Calu3 (cell line): Measurements from ENCODE around the gene GPR18. TPM values are rescaled to one million over a fixed set of nuclear protein-coding genes. Genes with fewer than 3 reads are reported as not detected.

ENCODE experiments used
- Bru-seq: library from RNA; stranded (reverse); fragments of 400-500 nt; gene quantifications from one replicate; lab custom pipeline; 2021; lab: Mats Ljungman, UMichigan
- BruChase-seq, 2 experiments: library from RNA; stranded (reverse); fragments of 400-500 nt; gene quantifications; one replicate each; lab custom pipeline; 2021; lab: Mats Ljungman, UMichigan
- BruUV-seq: library from RNA; stranded (reverse); fragments of 400-500 nt; replicated peaks from 2 replicates; lab custom pipeline; 2021; lab: Mats Ljungman, UMichigan
- CTCF ChIA-PET: fragments of 300-600 bp; sonication (Branson Sonifier 250); formaldehyde crosslinking; loops from one replicate; lab custom pipeline; 2022; ENCODE audit warnings: antibody characterized with exemption; lab: Charles Lee
- DNase-seq: peaks from one replicate; pipeline ENCODE4 v3.0.0; 2022
- H3K27ac Mint-ChIP-seq: one replicate; pipeline ENCODE4 v1.8.0; 2022; ENCODE audit warnings: mixed read lengths; ENCODE audit not compliant: unreplicated experiment
- H3K27me3 Mint-ChIP-seq: one replicate; pipeline ENCODE4 v1.8.0; 2022; ENCODE audit warnings: mixed read lengths; ENCODE audit not compliant: unreplicated experiment
- H3K36me3 Mint-ChIP-seq: one replicate; pipeline ENCODE4 v1.8.0; 2022; ENCODE audit warnings: mild to moderate bottlenecking, moderate library complexity, mixed read lengths; ENCODE audit not compliant: insufficient read depth, unreplicated experiment
- H3K4me1 Mint-ChIP-seq: one replicate; pipeline ENCODE4 v1.8.0; 2022; ENCODE audit warnings: mild to moderate bottlenecking, low read depth, mixed read lengths; ENCODE audit not compliant: unreplicated experiment
- H3K4me3 Mint-ChIP-seq: one replicate; pipeline ENCODE4 v1.8.0; 2022; ENCODE audit warnings: mild to moderate bottlenecking, low read depth, moderate library complexity, mixed read lengths; ENCODE audit not compliant: unreplicated experiment
- H3K9me3 Mint-ChIP-seq: one replicate; pipeline ENCODE4 v1.8.0; 2022; ENCODE audit warnings: low read depth, mixed read lengths; ENCODE audit not compliant: unreplicated experiment
- intact Hi-C: fragments of 100-400 bp; cut with micrococcal nuclease; formaldehyde crosslinking; loops from one replicate; pipeline ENCODE4 v1.10.0; 2022; ENCODE audit not compliant: unreplicated experiment
- long read RNA-seq: library from polyadenylated mRNA; stranded (forward); transcript quantifications from one replicate; pipeline ENCODE4 v2.0.0, GENCODE V29; 2022
- total RNA-seq: library from RNA; stranded (reverse); gene quantifications from 2 replicates; pipeline ENCODE4 v1.2.3, GENCODE V29; 2022
- TF ChIP-seq, protein P1 (sequence below): fragments of 200-600 bp; IDR thresholded peaks from one replicate; pipeline ENCODE4 v1.8.0; 2022; ENCODE audit warnings: antibody characterized with exemption; ENCODE audit not compliant: unreplicated experiment

Gene GPR18, protein sequence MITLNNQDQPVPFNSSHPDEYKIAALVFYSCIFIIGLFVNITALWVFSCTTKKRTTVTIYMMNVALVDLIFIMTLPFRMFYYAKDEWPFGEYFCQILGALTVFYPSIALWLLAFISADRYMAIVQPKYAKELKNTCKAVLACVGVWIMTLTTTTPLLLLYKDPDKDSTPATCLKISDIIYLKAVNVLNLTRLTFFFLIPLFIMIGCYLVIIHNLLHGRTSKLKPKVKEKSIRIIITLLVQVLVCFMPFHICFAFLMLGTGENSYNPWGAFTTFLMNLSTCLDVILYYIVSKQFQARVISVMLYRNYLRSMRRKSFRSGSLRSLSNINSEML
- total RNA-seq (not detected in 2 replicates), Bru-seq, nascent RNA (not detected), BruChase-seq, experiment 1, labeled RNA remaining after a 6-hour chase (not detected), BruChase-seq, experiment 2, labeled RNA remaining after a 2-hour chase (not detected)
- long read RNA-seq: 0 reads

DNA sequence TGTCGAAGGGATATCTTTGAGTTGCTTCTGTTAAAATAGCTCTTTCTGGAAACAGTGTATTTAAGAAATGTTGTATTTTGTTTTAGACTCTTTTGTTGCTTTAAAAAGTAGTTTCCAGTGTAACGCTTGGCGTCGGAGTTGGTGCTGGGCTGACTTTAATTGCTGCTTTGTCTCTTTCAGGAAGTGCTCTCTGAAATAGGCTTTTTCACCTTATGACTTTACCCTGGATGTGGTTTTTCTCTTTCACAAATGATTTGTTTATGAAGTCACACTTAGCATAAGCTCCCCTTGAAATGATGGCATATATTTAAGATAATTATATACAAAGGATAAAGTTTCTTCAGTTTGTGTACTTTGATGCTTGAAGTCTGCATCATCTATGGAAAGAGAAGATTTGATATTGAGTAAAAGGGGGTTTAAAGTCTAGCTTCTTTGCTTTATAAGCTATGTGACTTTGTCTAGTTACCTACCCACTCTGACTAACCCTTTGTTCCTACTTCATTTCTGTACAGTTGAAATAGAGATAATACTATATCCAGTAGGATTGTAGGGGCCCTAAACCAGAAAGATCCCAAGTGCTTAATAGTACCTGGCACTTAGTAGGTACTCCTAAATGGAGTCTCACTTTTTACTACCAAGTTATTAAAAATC is at the start of gene GPR18:
TSS of gene GPR18 (minus strand) at position 170 of the 651 bp plus-strand sequence. CDS start 2,507 bp downstream, outside the sequence.
- Mint-ChIP-seq H3K36me3 (peaks cover 5% of the 10 kb centered on the region), H3K4me3 (no peak within 1 kb of the TSS), H3K27me3 (no peaks in the 10 kb centered on the region), H3K9me3 (no peaks in the 10 kb centered on the region), H3K27ac (no peak within 1 kb of the TSS), H3K4me1 (no peaks in the 10 kb centered on the region)
- TF ChIP-seq, protein P1, sequence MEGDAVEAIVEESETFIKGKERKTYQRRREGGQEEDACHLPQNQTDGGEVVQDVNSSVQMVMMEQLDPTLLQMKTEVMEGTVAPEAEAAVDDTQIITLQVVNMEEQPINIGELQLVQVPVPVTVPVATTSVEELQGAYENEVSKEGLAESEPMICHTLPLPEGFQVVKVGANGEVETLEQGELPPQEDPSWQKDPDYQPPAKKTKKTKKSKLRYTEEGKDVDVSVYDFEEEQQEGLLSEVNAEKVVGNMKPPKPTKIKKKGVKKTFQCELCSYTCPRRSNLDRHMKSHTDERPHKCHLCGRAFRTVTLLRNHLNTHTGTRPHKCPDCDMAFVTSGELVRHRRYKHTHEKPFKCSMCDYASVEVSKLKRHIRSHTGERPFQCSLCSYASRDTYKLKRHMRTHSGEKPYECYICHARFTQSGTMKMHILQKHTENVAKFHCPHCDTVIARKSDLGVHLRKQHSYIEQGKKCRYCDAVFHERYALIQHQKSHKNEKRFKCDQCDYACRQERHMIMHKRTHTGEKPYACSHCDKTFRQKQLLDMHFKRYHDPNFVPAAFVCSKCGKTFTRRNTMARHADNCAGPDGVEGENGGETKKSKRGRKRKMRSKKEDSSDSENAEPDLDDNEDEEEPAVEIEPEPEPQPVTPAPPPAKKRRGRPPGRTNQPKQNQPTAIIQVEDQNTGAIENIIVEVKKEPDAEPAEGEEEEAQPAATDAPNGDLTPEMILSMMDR: no peak
- CTCF ChIA-PET: no interaction called here
- no TSS peak for BruUV-seq
- DNase-seq: no peak
- intact Hi-C loops: no loop called here

DNA sequence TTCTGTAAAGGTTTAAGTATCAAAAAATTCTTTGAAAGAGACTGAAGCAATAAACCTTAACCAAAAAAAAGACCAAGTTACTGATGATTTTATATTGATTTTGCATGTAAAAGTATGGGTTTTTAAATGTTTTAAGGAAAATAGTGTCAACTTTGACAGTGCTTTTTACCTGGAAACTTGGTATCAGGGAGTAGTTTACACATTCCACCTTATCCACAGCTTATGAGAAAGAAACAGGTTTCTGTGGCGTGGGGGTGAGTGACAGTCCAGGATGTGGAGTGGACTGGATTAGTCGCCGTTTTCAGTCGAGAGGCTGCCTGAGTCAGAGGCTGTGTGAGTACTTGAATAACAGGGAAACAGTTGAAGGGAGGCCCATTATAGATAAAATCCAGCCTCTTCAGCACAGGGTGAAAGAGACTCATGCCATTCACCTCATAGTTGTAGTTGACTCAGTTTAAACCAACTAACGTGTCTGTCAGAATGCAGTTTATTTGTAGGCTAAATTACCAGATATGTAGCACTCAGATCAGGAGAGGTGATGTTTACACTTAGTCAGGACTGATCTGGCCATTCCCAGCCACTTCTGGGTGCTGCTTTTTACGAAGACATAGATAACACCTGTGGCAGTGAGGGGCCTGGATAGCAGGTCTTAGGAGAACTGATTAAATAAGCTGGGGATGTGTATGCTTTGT is 49.6 kb upstream of the GPR18 start:
- intact Hi-C loops: no loop called here
- no peak for DNase-seq
- no peak overlapping the region for H3K4me3 Mint-ChIP-seq
- H3K36me3 Mint-ChIP-seq: no peaks in the 10 kb centered on the region
- H3K4me1 Mint-ChIP-seq: no peaks in the 10 kb centered on the region
- H3K27me3 Mint-ChIP-seq: no peaks in the 10 kb centered on the region
- BruUV-seq: no TSS peak
- H3K27ac Mint-ChIP-seq: no peak overlapping the region
- H3K9me3 Mint-ChIP-seq: no peaks in the 10 kb centered on the region
- TF ChIP-seq, protein P1: no peak
- CTCF ChIA-PET: no interaction called here

DNA sequence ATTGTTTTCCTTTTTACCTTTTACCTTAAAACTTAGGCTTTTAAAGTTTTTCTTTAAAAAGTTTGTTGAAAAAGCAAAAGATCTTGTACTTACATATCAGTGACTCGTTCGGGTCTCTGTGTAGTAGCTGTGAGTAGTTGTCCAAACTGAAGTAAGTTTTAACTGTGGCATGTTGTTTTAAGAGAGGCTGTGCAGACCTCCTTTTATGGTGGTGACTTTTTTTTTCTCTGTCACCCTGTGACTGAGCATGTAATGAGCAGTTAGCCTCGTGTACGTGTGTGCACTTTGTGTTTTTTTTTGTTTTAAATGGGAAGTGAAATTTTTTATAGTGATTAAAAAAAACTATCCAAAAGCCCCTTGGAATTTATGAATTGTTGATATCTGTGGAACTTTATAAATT is 49.1 kb upstream of the GPR18 start, which contains the start of gene GPR183:
TSS of gene GPR183 (minus strand) at position 153 of the 400 bp plus-strand sequence. CDS start 11,254 bp downstream, outside the sequence.
- TF ChIP-seq, protein P1: no peak
- Mint-ChIP-seq H3K9me3 (no peaks in the 10 kb centered on the region), H3K4me1 (no peaks in the 10 kb centered on the region), H3K27me3 (no peaks in the 10 kb centered on the region), H3K36me3 (no peaks in the 10 kb centered on the region), H3K4me3 (no peak within 1 kb of the TSS), H3K27ac (no peak within 1 kb of the TSS)
- intact Hi-C loops: no loop called here
- DNase-seq: no peak
- CTCF ChIA-PET: no interaction called here
- BruUV-seq: no TSS peak

DNA sequence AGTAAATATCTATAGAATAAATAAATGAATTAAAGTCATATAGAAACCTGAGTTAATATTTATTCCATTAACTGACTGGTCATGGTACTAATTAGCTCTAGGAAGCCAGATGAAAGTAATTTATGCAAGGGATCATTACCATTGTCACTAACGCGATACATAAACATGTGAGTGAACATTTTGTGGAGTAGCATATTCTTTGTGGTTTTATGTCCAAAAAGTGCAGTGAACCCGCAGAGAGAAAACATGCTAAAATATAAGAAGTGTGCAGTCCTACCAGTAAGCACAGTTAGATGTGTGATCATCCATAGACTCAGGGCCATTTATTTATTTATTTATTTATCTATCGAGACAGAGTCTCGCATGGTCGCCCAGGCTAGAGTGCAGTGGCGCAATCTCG is 47.4 kb upstream of the GPR18 start:
- BruUV-seq: no TSS peak
- intact Hi-C loops: no loop called here
- Mint-ChIP-seq H3K9me3 (no peaks in the 10 kb centered on the region), H3K36me3 (no peaks in the 10 kb centered on the region), H3K4me1 (no peaks in the 10 kb centered on the region), H3K27me3 (no peaks in the 10 kb centered on the region), H3K4me3 (no peak overlapping the region), H3K27ac (no peak overlapping the region)
- no peak for DNase-seq
- CTCF ChIA-PET: no interaction called here
- TF ChIP-seq, protein P1: no peak
